SH-SY5Y (cell line): ENCODE data around the gene WBP1L.

Source experiments
- GATA2 ChIP-seq: IDR thresholded peaks from 2 replicates; pipeline ENCODE4 v1.6.1; 2011; ENCODE audit warnings: mild to moderate bottlenecking, low read depth, low read length
- GATA3 ChIP-seq: IDR thresholded peaks from 2 replicates; pipeline ENCODE4 v1.6.1; 2011; ENCODE audit warnings: low read depth, mild to moderate bottlenecking, low read length, moderate library complexity

DNA sequence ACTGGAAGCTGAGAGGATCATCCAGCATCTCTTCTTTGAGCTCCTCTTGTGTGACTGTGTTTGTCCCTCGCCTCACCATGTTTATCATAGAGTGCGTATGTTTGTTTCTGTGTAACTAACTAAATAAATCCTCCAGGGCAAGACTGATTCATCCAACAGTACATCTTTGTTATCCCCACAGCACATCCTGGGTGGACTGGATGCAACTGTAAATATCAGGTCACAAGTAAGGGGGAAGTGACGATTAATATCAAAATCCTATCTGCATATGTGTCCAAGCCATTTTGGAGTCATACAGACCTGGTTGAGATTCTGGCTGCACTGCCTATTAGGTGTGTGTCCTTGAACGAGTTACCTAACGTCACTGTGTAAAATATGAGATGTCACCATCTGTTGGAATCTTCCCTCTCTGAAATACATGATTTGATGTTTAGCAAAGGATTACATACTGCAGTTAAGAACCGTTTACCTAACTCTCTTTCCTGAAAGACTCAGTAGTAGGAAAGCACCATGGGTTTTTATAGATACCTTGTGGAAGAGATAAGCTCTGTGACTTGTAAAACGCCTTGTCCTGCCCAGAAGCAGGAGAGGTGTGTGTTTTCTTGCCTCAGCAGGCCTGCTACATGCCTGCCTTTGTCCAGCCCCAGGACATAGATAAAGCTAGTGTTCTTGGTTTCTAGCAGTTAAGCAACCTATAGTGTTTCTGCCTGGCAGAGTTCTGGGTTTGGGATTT is 25.8 kb downstream of the WBP1L start:
- TF ChIP-seq GATA2 (no peak), GATA3 (no peak)
